Fibroblast of gingiva (primary cell): ENCODE measurements around the gene ABCG8.

Experiments
- DNase-seq: peaks from one replicate; pipeline ENCODE4 v3.0.0-alpha.2; 2011; ENCODE audit warnings: low read depth

ABCG8 gene

GRCh38 chr2:43826305-43827250, 12.2 kb upstream of the ABCG8 start:
- DNase-seq: no peak

- no peak for DNase-seq
Observed at GRCh38 chr2:43831543-43832294, 7.1 kb upstream of the ABCG8 start.

- DNase-seq: no peak
Observed at GRCh38 chr2:43832457-43832856, 6.3 kb upstream of the ABCG8 start.

DNA sequence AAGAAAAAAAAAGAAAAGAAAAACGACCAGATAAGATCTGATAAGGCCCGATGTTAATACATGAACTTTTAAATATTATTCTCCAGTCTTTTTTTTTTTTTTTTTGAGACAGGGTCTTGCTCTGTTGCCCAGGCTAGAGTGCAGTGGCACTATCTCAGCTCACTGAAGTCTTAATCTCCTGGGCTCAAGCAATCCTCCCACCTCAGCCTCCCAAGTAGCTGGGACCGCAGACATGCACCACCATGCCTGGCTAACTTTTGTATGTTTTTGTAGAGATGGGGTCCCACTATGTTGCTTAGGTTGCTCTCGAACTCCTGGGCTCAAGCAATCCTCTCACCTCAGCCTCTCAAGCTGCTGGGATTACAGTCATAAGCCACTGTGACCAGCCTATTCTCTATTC, 1.7 kb upstream of the ABCG8 start:
- no peak for DNase-seq

DNA sequence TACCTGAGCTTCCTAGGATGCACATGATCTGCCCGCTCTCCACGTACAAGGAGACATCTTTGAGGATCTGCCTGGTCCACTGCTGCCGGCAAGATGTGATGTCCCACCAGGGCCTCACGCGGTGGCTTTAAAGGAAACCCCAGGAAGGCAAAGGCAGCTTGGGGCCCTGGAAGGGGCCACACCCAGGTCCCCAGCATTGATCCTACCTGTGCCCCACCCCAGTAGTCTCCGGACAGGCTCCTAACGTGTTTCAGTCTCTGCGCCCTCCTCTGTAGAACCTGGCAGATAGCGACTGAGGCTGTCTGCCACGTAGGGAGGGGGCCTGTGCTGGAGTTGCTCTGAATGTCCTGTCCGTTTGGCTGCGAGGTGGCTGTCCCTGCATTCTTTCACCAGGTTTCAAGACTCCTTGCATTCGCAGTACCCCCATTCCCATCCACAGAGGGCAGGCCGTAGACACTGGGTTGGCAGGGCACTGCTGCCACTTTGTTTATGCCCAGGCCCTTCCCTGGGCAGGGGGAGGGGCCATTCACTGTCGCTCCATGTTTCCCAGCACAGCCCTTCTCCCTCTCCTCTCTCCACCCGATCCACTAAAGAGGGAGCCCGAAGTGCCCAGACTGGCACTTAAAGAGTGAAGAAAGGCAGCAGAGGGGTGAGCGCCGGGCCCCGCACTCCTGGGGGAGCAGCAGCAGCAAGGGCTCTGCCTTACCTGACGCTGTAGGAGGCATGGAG, 776 bp upstream of the ABCG8 start:
- DNase-seq: no peak

DNA sequence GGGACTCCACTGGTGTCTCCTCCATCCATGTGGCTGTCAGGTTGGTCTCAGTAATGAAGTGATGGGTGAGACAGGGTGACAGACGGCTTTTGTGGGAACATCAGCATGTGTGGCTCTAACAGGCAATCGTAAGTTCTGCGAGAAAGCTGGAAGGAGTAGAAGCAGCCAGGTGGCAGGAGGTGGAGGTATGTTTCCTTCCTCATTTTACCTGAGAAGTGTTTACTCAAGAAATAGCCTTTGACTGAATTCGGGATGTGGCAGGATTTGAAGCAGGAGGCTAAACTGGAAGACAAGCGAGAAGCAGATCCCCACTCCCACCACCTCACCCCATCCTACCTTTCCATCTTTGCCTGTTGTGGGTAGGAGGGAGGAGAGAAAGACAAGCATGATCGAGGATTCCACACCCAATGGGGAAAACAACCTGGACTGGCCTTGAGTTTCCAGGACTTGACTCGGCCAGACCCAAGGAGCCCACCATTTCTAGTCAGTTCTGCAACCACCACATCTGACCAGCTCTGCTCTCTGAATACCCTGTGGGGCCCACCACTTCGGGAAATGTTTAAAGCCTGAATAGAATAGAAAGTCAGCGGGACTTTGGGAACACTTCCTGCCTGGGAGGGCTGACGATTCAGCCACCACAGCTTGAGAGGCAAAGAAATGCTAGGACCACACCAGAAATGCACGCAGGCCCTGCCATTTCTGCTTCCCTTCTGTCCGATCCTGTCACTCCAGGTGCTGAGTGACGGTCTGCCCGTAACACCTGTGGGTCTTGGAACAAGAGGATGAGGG, 1.2 kb downstream of the ABCG8 start:
- DNase-seq: no peak

DNA sequence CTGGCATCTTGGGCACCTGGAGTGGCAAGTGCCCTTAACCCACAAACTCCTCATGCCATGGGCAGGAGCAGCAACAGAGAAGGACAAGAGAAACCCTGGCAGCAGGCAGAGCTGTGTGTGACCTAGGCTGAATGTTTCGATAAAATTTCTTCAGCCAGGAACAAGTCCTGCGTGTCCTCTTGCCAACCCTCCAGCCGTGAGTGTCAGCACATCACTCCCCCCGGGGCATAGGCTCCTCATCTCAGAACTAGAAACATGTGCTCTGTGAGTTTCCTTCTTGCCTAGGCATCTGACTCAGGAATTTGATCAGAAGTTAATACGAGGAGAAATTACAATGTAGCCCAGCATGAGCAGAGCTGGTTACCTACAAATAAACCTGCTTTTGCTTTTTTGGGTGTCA, 2.2 kb downstream of the ABCG8 start:
- DNase-seq: peak; percentile 22

GRCh38 chr2:43841949-43842865, 3.4 kb downstream of the ABCG8 start:
- DNase-seq: no peak

DNA sequence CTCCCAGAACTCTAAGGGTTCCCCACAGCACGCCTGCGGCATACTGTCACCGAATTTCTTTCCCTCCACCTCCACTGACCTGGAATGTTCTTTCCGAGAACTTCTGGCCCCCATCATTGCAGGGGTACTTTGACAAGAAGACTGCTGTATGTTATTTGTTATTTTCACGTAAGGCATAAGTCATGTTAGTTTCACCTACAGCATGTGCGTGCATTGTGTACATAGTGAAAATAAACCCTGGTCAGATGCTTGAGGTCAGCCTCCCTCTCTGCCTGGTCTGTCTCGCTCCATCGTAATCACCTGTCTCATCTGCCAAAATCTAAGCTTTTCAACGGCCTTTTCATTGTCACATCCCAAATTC, 4.1 kb downstream of the ABCG8 start:
- no peak for DNase-seq

DNA sequence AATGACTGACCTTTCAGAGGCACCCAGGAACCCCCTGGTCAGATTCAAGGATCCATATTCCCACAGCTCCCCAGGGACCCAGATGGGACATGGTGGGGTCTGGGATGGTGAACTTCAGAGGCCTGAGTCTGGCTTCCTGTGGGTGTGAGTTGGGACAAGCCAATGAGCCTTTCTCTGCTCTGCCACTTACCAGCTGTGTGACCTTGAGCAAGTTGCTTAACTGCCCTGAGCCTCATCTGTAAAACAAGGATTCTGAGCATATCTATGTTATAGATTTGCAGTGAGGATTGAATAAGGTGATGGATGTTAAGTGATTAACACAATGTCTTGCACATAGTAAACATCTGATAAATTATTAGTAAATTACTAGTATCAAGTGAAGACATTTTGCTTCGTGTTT, 6.4 kb downstream of the ABCG8 start:
- DNase-seq: no peak

DNA sequence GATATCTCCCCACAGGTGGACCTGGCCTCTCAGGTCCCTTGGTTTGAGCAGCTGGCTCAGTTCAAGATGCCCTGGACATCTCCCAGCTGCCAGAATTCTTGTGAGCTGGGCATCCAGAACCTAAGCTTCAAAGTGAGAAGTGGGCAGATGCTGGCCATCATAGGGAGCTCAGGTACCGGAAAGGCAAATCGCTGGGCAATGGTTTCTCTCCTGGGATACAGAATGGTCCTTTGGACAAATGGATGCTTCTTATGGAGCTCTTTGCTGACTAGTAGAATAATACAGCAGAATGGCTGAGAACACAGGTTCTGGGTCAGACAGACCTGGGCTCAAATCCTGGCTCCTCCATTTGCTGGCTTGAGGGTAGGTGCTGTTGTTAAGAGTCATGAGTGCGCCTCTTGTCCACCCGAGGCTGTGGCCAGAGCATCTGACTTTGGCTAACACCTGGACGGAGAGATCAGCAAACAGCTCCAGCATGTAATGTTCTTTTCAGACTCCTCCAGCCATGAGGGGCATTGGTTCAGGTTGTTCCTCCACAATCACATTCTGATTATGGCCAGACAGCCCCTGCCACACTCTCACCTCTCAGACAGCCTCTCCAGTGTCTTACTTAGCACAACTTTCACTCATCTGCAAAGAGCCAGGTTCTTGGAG, 7.5 kb downstream of the ABCG8 start:
- no peak for DNase-seq

DNA sequence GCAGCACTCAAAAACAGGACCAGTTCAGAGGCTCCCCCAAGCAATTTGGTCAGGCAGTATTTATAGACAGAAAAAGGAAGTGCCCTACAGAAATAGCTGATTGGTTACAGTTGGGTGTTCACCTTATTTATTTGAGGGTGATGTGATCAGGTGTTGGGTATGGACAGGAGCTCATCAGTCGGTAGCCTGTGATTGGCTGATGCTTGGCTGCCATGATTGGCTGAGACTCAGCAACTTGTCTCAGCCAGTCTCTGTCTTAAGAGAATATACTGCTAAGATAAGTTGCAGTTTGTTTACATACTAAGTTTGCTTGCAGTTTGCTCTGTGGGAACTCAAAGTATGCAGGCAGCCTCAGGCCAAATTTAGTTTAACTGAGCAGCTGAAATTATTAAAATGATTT, 9.4 kb downstream of the ABCG8 start:
- no peak for DNase-seq

DNA sequence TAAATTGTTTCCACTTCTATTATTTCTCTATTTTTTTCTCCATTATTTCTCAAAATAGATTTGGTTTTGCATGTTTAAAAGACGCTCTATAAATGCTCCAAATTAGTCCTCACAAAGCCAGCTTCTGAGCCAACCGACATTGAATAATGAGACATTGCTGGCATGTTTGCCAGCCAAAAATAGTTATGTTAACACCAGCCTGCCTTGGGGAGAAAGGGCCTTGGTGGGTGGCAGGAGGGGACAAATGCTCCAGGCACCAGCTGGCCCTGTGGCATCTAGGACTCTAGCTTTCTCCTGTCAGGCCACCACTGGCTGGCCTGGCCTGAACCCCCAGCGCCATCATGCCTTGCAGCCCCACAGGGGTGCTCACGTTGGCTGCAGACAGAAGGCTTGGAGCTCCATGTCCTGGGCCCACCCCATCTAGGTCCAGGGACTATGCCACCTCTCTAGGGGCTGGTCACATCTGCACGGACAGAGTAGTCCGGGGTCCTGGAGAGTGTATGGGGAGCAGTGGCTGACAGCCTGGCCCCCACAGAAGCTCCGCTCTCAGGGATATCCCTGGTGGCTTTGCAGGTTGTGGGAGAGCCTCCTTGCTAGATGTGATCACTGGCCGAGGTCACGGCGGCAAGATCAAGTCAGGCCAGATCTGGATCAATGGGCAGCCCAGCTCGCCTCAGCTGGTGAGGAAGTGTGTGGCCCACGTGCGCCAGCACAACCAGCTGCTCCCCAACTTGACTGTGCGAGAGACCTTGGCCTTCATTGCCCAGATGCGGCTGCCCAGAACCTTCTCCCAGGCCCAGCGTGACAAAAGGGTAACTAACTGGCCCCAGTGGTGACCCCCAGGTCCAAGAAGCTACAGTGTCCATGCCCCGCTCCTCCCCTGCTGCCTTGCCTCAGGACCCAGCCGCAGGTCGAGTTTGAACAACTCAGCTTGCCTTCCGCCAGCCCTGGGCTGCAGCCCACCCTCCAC, 12.5 kb downstream of the ABCG8 start:
- no peak for DNase-seq

DNA sequence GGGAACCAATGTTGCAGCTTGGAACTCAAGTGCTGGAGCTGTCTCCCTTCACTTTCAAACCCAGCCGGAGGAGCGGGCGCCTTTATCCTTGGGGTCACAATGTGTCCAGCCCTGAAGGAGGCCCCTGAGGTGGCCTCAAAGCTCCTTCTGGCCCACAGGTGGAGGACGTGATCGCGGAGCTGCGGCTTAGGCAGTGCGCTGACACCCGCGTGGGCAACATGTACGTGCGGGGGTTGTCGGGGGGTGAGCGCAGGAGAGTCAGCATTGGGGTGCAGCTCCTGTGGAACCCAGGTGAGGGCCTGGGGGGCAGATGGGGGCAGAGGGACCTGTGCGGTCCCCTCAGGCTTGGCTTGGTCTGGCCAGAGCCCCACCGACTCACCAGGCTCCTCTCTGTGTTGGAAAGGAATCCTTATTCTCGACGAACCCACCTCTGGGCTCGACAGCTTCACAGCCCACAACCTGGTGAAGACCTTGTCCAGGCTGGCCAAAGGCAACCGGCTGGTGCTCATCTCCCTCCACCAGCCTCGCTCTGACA, 13.5 kb downstream of the ABCG8 start:
- DNase-seq: no peak

DNA sequence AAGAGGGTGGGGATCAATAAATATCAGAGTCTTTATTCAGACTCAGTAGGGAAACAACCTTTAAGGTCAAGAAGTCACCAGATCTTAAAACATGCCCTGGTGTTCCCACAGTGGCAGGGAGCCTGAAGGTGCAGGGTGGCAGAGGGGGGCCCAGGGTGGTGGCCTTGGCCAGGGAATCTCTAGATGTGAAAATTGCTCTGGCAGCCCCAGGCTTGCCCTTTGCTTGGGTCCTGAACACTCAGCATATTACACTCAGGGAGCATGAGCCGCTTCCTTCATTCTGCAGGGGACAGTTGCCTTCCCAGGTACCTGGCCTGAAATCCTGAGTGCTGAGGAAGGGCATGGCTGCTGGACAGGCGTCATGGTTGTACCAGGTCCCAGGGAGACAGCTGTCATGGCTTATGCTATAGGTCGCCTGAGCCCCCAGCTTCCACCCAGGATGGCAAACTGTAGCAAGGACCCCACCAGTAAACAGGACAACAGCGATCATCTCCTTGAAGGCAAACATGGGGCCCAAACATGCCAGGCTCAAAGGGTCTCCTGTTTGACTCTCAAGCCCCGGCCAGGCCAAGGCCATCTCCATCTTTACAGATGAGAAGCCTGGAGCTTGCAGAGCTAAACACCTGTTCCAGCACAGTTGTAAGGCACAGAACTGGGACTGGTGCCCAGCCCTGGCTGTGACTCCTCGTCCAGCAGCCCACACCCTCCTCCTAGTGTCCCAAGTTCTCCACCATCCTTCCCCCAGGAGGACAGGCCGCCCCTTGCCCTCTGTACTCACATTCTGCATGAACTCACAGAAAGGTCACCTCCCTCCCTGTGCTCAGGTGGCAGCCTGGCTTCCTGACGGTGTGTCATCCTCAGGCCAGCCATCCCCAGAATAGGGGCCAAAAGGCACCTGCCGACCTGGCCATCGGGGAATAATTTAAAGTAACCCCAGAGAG, 14.6 kb downstream of the ABCG8 start:
- no peak for DNase-seq

GRCh38 chr2:43854671-43855070, 15.9 kb downstream of the ABCG8 start:
- DNase-seq: no peak

DNA sequence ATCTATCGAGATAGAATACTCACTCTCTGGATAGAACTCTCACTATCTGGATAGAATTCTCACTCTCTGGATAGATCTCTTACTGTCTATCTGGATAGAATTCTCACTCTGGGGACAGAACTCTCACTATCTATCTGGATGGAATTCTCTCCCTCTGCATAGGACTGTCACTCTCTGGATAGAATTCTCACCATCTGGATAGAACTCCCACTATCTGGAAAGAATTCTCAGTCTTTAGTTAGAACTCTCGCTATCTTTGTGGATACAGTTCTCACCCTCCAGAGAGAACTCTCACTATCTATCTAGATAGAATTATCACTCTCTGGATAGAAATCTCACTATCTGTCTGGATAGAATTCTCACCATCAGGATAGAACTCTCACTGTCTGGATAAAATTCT, 16.5 kb downstream of the ABCG8 start:
- no peak for DNase-seq

GRCh38 chr2:43872151-43872550, 33.4 kb downstream of the ABCG8 start:
- no peak for DNase-seq
